Astrocyte of the cerebellum (primary cell): ENCODE data around the gene DDX1.

Experiments
- DNase-seq: peaks from one replicate; pipeline ENCODE4 v3.0.0-alpha.2; 2011; ENCODE audit warnings: low read depth
- H3K4me3 ChIP-seq: 2 replicates; pipeline ENCODE4 v1.5.1; 2011; ENCODE audit warnings: mild to moderate bottlenecking, low read depth, low read length, moderate library complexity
- CTCF ChIP-seq: IDR thresholded peaks from 2 replicates; pipeline ENCODE4 v1.5.1; 2012; ENCODE audit warnings: low read length, low read depth, moderate library complexity, mild to moderate bottlenecking; ENCODE audit errors: missing control alignments
- in situ Hi-C: cut with HindIII; loops from 2 replicates; pipeline ENCODE4 v1.10.0; 2017; ENCODE audit warnings: low sequenced_read_pairs

Gene DDX1

GRCh38 chr2:15646661-15647060 lies 55.0 kb downstream of the DDX1 start:
- H3K4me3 ChIP-seq, result no peak overlapping the region
- DNase-seq, result no peak
- TF ChIP-seq CTCF, result no peak
- in situ Hi-C loops, result no loop called here

- DNase-seq, result no peak
Observed at GRCh38 chr2:15647622-15648590, 56.2 kb downstream of the DDX1 start.

GRCh38 chr2:15648593-15649525 lies 57.2 kb downstream of the DDX1 start:
- no peak for DNase-seq
- in situ Hi-C loops, result no loop called here
- H3K4me3 ChIP-seq, result no peak overlapping the region
- TF ChIP-seq CTCF, result no peak

More at GRCh38 chr2:15647622-15648590, 56.2 kb downstream of the DDX1 start:
- in situ Hi-C loops, result no loop called here
- TF ChIP-seq CTCF, result no peak
- no peak overlapping the region for H3K4me3 ChIP-seq

GRCh38 chr2:15649561-15650255 lies 58.0 kb downstream of the DDX1 start:
- in situ Hi-C loops, result no loop called here
- no peak overlapping the region for H3K4me3 ChIP-seq
- no peak for TF ChIP-seq CTCF
- no peak for DNase-seq

GRCh38 chr2:15650616-15651366 lies 59.1 kb downstream of the DDX1 start:
- no peak overlapping the region for H3K4me3 ChIP-seq
- no peak for TF ChIP-seq CTCF
- in situ Hi-C loops, result no loop called here
- no peak for DNase-seq
